Epithelial cell of proximal tubule (primary cell): ENCODE results near the gene ARL4A. TPM values are rescaled to one million over a fixed set of nuclear protein-coding genes. Genes with fewer than 3 reads are reported as not detected.
A peak's percentile ranks its signal among the peaks of the same experiment; 100 is the strongest.
"Not testable (repeated sequence)": the region's sequence is repeated elsewhere in the genome, so short reads cannot be mapped to it uniquely, and the experiment has no call there.

Experiments
- DNase-seq: peaks from one replicate; pipeline ENCODE4 v3.0.0-alpha.2; 2011; ENCODE audit warnings: low read depth
- H3K4me3 ChIP-seq: 2 replicates; pipeline ENCODE4 v1.5.1; 2011; ENCODE audit warnings: low read depth, mild to moderate bottlenecking, low read length
- CTCF ChIP-seq: conservative IDR thresholded peaks from 2 replicates; pipeline ENCODE4 v1.5.1; 2012; ENCODE audit warnings: low read depth, mild to moderate bottlenecking, low read length
- total RNA-seq: library from RNA; depleted of rRNA; stranded (reverse); fragments of >200 nt; gene quantifications from 2 replicates; pipeline ENCODE4 v1.2.3, GENCODE V29; 2015

The ARL4A gene
- total RNA-seq, 1 donor from 2014 or later: 22.1 TPM

GRCh38 chr7:12650080-12650479 is 37.4 kb upstream of the ARL4A start:
- H3K4me3 ChIP-seq: no peak overlapping the region
- TF ChIP-seq CTCF: no peak
- no peak for DNase-seq

GRCh38 chr7:12653110-12653509 is 34.3 kb upstream of the ARL4A start:
- no peak overlapping the region for H3K4me3 ChIP-seq
- no peak for DNase-seq
- no peak for TF ChIP-seq CTCF

GRCh38 chr7:12653518-12653917 is 33.9 kb upstream of the ARL4A start:
- TF ChIP-seq CTCF: no peak
- H3K4me3 ChIP-seq: no peak overlapping the region
- no peak for DNase-seq

GRCh38 chr7:12655161-12655560 is 32.3 kb upstream of the ARL4A start:
- no peak for DNase-seq
- no peak for TF ChIP-seq CTCF
- no peak overlapping the region for H3K4me3 ChIP-seq

GRCh38 chr7:12660423-12660822 is 27.0 kb upstream of the ARL4A start:
- H3K4me3 ChIP-seq: not testable (repeated sequence)

GRCh38 chr7:12660986-12661385 is 26.4 kb upstream of the ARL4A start:
- not testable (repeated sequence) for DNase-seq, H3K4me3 ChIP-seq

More at GRCh38 chr7:12660423-12660822, 27.0 kb upstream of the ARL4A start:
- DNase-seq: peak; percentile 72

- DNase-seq: no peak
- TF ChIP-seq CTCF: no peak
- H3K4me3 ChIP-seq: no peak overlapping the region
Measured at GRCh38 chr7:12661581-12661980, 25.9 kb upstream of the ARL4A start.

- DNase-seq: no peak
- no peak for TF ChIP-seq CTCF
- H3K4me3 ChIP-seq: no peak overlapping the region
Measured at GRCh38 chr7:12670000-12670729, 17.3 kb upstream of the ARL4A start.
